GM13976 (cell line): ENCODE data around the gene SOX14.

ENCODE experiments used
- DNase-seq: peaks from one replicate; pipeline ENCODE4 v3.0.0; 2012; ENCODE audit warnings: low spot score
- in situ Hi-C: fragments of 300-500 bp; cut with MboI; formaldehyde crosslinking; loops from one replicate; pipeline ENCODE4 v1.12.0; 2022; ENCODE audit warnings: low sequenced_read_pairs, mixed read lengths, inconsistent platforms; ENCODE audit not compliant: unreplicated experiment
- TF ChIP-seq, protein P1 (sequence below): IDR thresholded peaks from 2 replicates; pipeline ENCODE4 v1.5.1; 2012; ENCODE audit warnings: borderline replicate concordance, mild to moderate bottlenecking; ENCODE audit not compliant: insufficient read depth; ENCODE audit errors: extremely low read depth, missing control alignments, control extremely low read depth

The SOX14 gene

DNA sequence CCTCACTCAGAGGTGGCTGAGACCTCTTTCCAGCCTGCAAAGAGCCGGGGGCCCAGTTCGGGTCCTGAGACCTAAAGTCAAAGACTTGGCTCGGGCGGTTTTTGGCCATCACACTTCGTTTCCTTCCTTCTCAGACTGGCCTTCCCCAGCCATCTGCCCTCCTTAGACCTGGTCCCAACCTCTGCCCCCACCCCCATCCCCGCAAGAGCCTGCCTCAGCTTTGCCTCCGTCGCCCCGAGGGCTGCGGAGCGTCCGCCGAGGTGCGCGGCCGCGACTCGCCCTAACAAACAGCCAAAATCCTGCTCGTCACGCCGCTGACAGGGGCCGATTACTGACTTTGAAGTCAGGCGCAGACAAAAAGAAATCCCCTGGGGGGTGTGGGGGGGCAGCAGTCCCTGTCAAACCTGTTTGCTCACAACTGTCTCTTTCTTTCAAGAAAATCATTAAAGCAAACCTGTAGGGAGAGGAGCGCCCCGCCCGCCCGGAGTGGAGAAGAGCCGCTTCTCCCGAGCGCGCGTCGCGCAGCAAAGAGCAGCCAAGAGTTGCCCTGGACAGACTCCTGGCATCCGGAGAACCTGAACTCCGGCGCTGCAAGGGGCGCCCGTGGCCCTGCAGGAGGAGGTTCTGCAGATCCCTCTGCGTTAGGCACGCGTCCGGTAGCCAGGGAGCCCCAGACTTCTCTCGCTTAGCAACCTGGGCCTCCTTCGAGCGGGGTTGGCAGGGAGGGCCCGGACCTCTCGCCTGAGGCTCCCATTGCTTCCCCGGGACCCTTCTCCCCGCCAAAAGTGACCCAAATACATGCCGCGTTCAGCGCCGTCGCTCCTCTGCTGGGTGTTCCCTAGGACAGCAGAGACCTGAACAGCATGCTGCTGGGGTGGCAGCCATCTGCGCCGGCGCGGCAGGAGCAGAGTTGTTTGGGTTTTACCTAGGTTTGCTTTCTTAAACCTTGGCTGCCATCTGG is 4.5 kb downstream of the SOX14 start:
- in situ Hi-C loops = no loop called here
- peak; percentile 22 for DNase-seq
- TF ChIP-seq, protein P1, sequence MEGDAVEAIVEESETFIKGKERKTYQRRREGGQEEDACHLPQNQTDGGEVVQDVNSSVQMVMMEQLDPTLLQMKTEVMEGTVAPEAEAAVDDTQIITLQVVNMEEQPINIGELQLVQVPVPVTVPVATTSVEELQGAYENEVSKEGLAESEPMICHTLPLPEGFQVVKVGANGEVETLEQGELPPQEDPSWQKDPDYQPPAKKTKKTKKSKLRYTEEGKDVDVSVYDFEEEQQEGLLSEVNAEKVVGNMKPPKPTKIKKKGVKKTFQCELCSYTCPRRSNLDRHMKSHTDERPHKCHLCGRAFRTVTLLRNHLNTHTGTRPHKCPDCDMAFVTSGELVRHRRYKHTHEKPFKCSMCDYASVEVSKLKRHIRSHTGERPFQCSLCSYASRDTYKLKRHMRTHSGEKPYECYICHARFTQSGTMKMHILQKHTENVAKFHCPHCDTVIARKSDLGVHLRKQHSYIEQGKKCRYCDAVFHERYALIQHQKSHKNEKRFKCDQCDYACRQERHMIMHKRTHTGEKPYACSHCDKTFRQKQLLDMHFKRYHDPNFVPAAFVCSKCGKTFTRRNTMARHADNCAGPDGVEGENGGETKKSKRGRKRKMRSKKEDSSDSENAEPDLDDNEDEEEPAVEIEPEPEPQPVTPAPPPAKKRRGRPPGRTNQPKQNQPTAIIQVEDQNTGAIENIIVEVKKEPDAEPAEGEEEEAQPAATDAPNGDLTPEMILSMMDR = no peak

DNA sequence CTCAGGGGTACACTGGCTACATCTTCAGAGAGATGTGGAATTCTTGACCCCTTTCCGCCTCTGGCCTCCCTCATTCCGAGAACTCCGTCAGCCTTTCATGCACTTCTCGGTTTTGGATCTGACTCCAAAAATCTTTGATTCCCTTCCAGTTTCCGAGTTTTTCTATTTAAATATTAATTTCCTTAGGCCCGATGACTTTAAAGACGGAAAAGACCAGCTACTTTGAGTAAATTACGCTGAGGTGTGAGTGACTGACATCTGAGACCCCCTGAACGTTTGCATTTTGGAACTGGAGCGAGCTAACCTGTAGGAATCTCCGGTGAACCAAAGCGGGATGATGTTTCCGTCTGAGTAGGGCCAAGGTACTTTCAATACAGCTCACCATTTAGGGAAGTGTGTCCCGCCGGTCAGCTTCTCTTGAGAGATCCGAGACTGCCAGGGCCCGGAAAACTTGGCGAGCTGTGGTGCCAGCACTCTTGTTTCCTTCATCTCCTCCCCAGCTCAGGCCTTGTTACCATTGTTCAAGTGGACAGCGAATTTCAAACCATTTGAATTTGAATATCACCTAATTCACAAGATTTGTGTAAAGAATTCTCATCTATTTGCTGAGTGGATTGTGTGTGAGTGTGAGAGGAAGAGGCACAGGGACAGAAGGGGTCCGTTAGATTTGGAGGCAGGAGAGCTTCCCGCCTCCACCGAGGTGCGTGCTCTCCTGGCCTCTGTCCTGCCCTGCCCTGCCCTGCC is 5.4 kb downstream of the SOX14 start:
- in situ Hi-C loops = no loop called here
- DNase-seq = peak; percentile 10
- TF ChIP-seq, protein P1 = no peak

- DNase-seq = peak; percentile 27
- TF ChIP-seq, protein P1 = no peak
- in situ Hi-C loops = no loop called here
Measured at GRCh38 chr3:137770066-137770834, 6.1 kb downstream of the SOX14 start.

DNA sequence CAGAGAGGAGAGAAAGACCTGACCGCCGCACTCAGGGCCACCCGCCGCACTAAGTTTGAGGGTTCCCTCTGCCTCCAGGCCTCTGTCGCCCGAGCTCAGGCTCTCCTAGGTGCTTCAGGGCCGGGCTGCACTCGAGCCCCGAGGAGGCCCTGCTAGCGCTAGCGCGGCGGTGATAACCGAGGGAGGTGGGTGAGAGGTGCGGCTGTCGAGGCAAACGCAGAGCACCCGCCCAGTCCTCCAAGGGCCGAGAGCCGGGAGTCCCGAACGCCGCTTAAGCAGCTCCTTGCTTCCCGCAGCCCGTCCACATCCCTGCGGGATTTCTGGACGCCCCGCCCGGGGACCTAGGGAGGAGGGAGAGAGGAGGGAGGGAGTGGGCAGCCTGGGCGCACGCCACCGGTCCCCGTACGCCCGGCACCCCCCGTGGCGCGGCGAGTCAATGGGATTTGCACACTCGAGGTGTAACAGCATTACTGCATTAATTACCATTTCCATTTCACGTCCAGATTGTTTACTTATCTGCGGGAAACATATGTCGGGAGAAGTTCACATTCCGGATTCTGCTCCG is 6.8 kb downstream of the SOX14 start:
- peak; percentile 16 for DNase-seq
- TF ChIP-seq, protein P1 = no peak
- in situ Hi-C loops = no loop called here

GRCh38 chr3:137771401-137772213 is 7.5 kb downstream of the SOX14 start:
- TF ChIP-seq, protein P1 = no peak
- peak; percentile 23 for DNase-seq
- in situ Hi-C loops = no loop called here
